ENCODE results near the gene MTO1.
"Not testable (repeated sequence)": the region's sequence is repeated elsewhere in the genome, so short reads cannot be mapped to it uniquely, and the experiment has no call there.

The MTO1 gene

GRCh38 chr6:73461537-73462350, at the start of gene MTO1:
TSS of gene MTO1 (plus strand) at chr6:73461737. CDS start at chr6:73461855, 118 bp downstream.
- DNase-seq: peak; percentile 91

GRCh38 chr6:73413102-73413501, 48.4 kb upstream of the MTO1 start:
- no peak for DNase-seq

GRCh38 chr6:73418081-73418741, 43.3 kb upstream of the MTO1 start:
- no peak for DNase-seq

GRCh38 chr6:73421534-73421933, 40.0 kb upstream of the MTO1 start:
- DNase-seq: no peak

- DNase-seq: no peak
Measured at GRCh38 chr6:73435236-73435635, 26.3 kb upstream of the MTO1 start.

GRCh38 chr6:73443555-73443954, 18.0 kb upstream of the MTO1 start:
- no peak for DNase-seq

GRCh38 chr6:73451223-73452106, 10.1 kb upstream of the MTO1 start:
- peak; percentile 50 for DNase-seq

GRCh38 chr6:73452107-73452461, 9.5 kb upstream of the MTO1 start, which contains the start of gene CGAS:
TSS of gene CGAS (minus strand) at chr6:73452297. CDS start at chr6:73452181, 116 bp downstream.
- DNase-seq: no peak

- DNase-seq: peak; percentile 4
Measured at GRCh38 chr6:73455865-73456629, 5.5 kb upstream of the MTO1 start.

GRCh38 chr6:73459474-73459873, 2.1 kb upstream of the MTO1 start:
- DNase-seq: not testable (repeated sequence)

GRCh38 chr6:73460056-73460455, 1.5 kb upstream of the MTO1 start:
- DNase-seq: no peak

GRCh38 chr6:73471686-73472290, 10.3 kb downstream of the MTO1 start:
- no peak for DNase-seq

- no peak for DNase-seq
Measured at GRCh38 chr6:73476723-73477122, 15.2 kb downstream of the MTO1 start.

- DNase-seq: no peak
Measured at GRCh38 chr6:73477407-73477806, 15.9 kb downstream of the MTO1 start.

- no peak for DNase-seq
Measured at GRCh38 chr6:73481969-73482368, 20.4 kb downstream of the MTO1 start.

- DNase-seq: no peak
Measured at GRCh38 chr6:73484438-73484837, 22.9 kb downstream of the MTO1 start.

GRCh38 chr6:73487473-73487872, 25.9 kb downstream of the MTO1 start:
- no peak for DNase-seq

- no peak for DNase-seq
Measured at GRCh38 chr6:73491377-73491776, 29.8 kb downstream of the MTO1 start.

GRCh38 chr6:73497915-73498314, 36.4 kb downstream of the MTO1 start:
- DNase-seq: no peak

GRCh38 chr6:73503027-73503772, 41.7 kb downstream of the MTO1 start:
- no peak for DNase-seq

GRCh38 chr6:73504160-73504559, 42.6 kb downstream of the MTO1 start:
- no peak for DNase-seq

Data from islet precursor cell (in vitro differentiated cells).